Measurements from ENCODE around the gene EFHD1.
"Not testable (repeated sequence)": the region's sequence is repeated elsewhere in the genome, so short reads cannot be mapped to it uniquely, and the experiment has no call there.

The EFHD1 gene

GRCh38 chr2:232697059-232697806 lies 63.8 kb downstream of the EFHD1 start, which contains the start of gene GIGYF2:
Gene GIGYF2 (plus strand): TSS chr2:232697331. CDS start chr2:232735198, 37,867 bp downstream.
- DNase-seq = peak; percentile 91

- peak; percentile 35 for DNase-seq
Observed at GRCh38 chr2:232697807-232698110, 64.4 kb downstream of the EFHD1 start.

GRCh38 chr2:232698556-232699091 lies 65.2 kb downstream of the EFHD1 start:
- DNase-seq = peak; percentile 11

GRCh38 chr2:232699110-232699509 lies 65.7 kb downstream of the EFHD1 start:
- no peak for DNase-seq

GRCh38 chr2:232700154-232700553 lies 66.8 kb downstream of the EFHD1 start:
- DNase-seq = peak; percentile 18

GRCh38 chr2:232707076-232707475 lies 73.7 kb downstream of the EFHD1 start:
- DNase-seq = no peak

- DNase-seq = no peak
Observed at GRCh38 chr2:232713505-232713904, 80.1 kb downstream of the EFHD1 start.

GRCh38 chr2:232714969-232715368 lies 81.6 kb downstream of the EFHD1 start:
- DNase-seq = no peak

GRCh38 chr2:232720056-232720455 lies 86.7 kb downstream of the EFHD1 start:
- DNase-seq = not testable (repeated sequence)

- DNase-seq = no peak
Observed at GRCh38 chr2:232721261-232721660, 87.9 kb downstream of the EFHD1 start.

- DNase-seq = no peak
Observed at GRCh38 chr2:232721882-232722281, 88.5 kb downstream of the EFHD1 start.

- DNase-seq = no peak
Observed at GRCh38 chr2:232723027-232723426, 89.6 kb downstream of the EFHD1 start.

- DNase-seq = no peak
Observed at GRCh38 chr2:232728785-232729184, 95.4 kb downstream of the EFHD1 start.

GRCh38 chr2:232731470-232731869 lies 98.1 kb downstream of the EFHD1 start:
- DNase-seq = no peak
